Right cardiac atrium (tissue), 5 donors: ENCODE data around the gene ZNF236. TPM values are rescaled to one million over a fixed set of nuclear protein-coding genes. Genes with fewer than 3 reads are reported as not detected.

ENCODE experiments used
- ATAC-seq, 2 donors: fragments of 200-7000 bp; cut with Tn5 transposase; one replicate each; pipeline versions ENCODE4 v1.8.0 to v1.9.1; 2020; ENCODE audit warnings: moderate library complexity in 2 of 2, mild to moderate bottlenecking in 1 of 2
- DNase-seq, 3 donors: peaks; one replicate each; pipeline ENCODE4 v3.0.0-alpha.2; 2020
- H3K27ac ChIP-seq: one replicate; pipeline ENCODE4 v1.5.1; 2013; ENCODE audit warnings: mild to moderate bottlenecking, low read length, control low read depth, moderate library complexity
- H3K27me3 ChIP-seq: one replicate; pipeline ENCODE4 v1.6.1; 2013; ENCODE audit not compliant: control insufficient read depth, insufficient read depth
- H3K4me1 ChIP-seq: one replicate; pipeline ENCODE4 v1.6.1; 2013; ENCODE audit warnings: low read length; ENCODE audit not compliant: control insufficient read depth, insufficient read depth
- H3K4me3 ChIP-seq: one replicate; pipeline ENCODE4 v1.5.1; 2013; ENCODE audit warnings: low read length, control low read depth
- H3K9me3 ChIP-seq: one replicate; pipeline ENCODE4 v1.6.1; 2013; ENCODE audit warnings: low read length; ENCODE audit not compliant: control insufficient read depth
- WGBS: extraction: QIAGEN DNeasy Blood & Tissue Kit; methylation state at CpG from one replicate; pipeline ENCODE4 v1.1.7; 2013; 5-methylcytosine and 5-hydroxymethylcytosine counted together
- intact Hi-C, 4 donors: fragments of 100-400 bp; cut with DNase I; formaldehyde crosslinking; loops; one replicate each; pipeline versions ENCODE4 v1.11.0 to v1.14.0; 2022 to 2023
- polyA plus RNA-seq: library from polyadenylated mRNA; stranded (reverse); fragments of 200-250 nt; gene quantifications from one replicate; pipeline ENCODE4 v1.2.3, GENCODE V29; 2013
- total RNA-seq, 4 donors: library from RNA; stranded (reverse); fragmentation: NEBNext Ultra II Directional; extraction: Animal tissue kit (Norgen Biotek cat#: 25700); gene quantifications; one replicate each; pipeline ENCODE4 v1.2.1, GENCODE V29; 2021
- donor health status: healthy with polysubstance abuse.
- donor health status: DM: no; HTN: yes; CAD: no.
- donor health status: DM: no; HTN: no; CAD: no.
- donor health status: DM: no; HTN: yes; CAD: no; lungs with severe emphysema.
- donor health status: DM: yes; HTN: yes; CAD: no.

Gene ZNF236
- total and polyA plus RNA-seq, 5 donors = 2.2 to 19.8 (median 16.9) TPM

DNA sequence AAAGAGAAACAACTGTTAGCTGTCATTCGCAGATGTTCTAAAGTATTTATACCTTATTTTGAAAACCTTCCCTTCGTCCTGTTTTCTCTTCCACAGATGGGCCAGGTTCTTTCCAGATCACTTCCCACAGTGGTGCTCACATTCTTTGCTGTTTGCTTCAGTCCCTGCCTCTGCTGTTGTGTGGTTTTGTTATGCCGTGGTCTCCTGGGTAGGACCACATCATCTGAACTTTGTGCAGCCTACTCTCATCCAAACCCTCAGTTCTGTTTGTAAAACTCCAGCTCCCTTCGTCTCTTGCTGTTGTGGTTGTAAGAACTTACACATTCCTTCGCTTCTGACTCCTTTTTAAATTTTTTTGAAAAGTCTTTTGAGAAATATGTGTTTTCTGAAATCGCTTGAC lies 38.1 kb downstream of the ZNF236 start:
- H3K27ac ChIP-seq = no peak overlapping the region
- H3K9me3 ChIP-seq = no peaks in the 10 kb centered on the region
- H3K4me1 ChIP-seq = no peaks in the 10 kb centered on the region
- H3K4me3 ChIP-seq = no peak overlapping the region
- no peaks in the 10 kb centered on the region for H3K27me3 ChIP-seq
- 93% methylated on average over 6 of the region's 6 CpGs for WGBS
- DNase-seq (no peak), ATAC-seq (no peak)
- intact Hi-C loops = no loop called here

DNA sequence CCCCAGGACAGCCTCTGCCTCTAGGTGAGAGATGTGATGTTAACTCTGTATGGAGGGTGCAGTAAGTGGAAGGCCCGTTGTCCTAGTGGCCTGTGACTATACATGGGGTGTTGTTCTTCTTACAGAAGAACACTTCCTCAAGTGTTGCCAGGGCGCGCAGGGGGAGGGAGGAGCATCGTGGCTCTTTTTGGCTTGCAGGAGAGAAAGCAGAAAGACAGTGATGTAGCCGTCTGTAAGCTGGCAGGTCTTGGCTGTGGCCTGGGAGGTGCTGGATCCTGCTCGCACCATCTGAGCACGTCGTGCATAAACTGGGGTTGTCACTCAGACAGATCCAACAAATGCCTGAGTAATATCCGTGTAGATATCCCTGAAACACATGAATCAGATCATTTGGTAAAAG lies 44.3 kb downstream of the ZNF236 start:
- intact Hi-C loops = no loop called here
- H3K4me1 ChIP-seq = no peaks in the 10 kb centered on the region
- DNase-seq = no peak
- no peak overlapping the region for H3K4me3 ChIP-seq
- no peak overlapping the region for H3K27ac ChIP-seq
- ATAC-seq = no peak
- H3K9me3 ChIP-seq = no peaks in the 10 kb centered on the region
- H3K27me3 ChIP-seq = no peaks in the 10 kb centered on the region
- 66% methylated on average over 9 of the region's 9 CpGs for WGBS

DNA sequence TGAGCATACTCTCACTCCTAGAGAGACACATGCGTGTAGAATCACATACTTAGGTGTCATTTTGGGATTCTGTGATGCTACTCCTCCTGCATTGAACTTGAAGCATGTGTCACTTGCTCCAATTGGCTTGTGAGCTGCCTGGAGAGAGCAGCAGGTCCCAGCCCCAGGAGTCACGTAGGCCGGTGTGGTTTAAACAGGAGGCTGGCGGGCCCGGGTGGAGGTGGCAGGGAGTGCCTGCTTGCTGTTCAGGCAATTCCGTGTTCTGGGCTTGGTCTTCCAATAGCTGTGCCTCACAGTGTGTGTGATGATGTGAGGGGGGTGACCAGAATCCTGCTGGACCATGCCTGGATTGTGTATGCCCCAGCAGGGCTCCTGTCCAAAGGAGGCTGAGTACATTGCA lies 51.0 kb downstream of the ZNF236 start:
- Histone ChIP-seq H3K4me3 (no peak overlapping the region), H3K27ac (no peak overlapping the region), H3K9me3 (no peaks in the 10 kb centered on the region), H3K4me1 (no peaks in the 10 kb centered on the region), H3K27me3 (no peaks in the 10 kb centered on the region)
- ATAC-seq (no peak), DNase-seq (no peak)
- intact Hi-C loops = no loop called here
- WGBS = 95% methylated on average over 6 of the region's 6 CpGs

DNA sequence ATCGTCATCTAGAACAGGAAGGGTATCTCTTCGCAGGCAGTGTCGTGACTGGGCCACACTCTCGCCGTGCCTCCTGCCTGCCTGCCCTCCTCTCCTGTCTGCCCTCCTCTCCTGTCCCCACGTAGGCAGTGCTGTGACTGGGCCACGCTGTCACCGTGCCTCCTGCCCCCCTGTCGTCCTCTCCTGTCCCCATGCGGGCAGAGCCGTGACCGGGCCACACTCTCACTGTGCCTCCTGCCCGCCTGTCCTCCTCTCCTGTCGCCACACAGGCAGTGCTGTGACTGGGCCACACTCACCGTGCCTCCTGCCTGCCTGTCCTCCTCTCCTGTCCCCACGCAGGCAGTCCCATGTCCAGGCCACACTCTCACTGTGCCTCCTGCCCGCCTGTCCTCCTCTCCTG lies 51.4 kb downstream of the ZNF236 start:
- H3K4me3 ChIP-seq = no peak overlapping the region
- DNase-seq = no peak
- no peaks in the 10 kb centered on the region for H3K9me3 ChIP-seq
- intact Hi-C loops = no loop called here
- WGBS = 88% methylated on average over 17 of the region's 17 CpGs
- H3K27ac ChIP-seq = no peak overlapping the region
- H3K4me1 ChIP-seq = no peaks in the 10 kb centered on the region
- ATAC-seq = peak in 1 of 2 donors; percentile 21
- no peaks in the 10 kb centered on the region for H3K27me3 ChIP-seq

DNA sequence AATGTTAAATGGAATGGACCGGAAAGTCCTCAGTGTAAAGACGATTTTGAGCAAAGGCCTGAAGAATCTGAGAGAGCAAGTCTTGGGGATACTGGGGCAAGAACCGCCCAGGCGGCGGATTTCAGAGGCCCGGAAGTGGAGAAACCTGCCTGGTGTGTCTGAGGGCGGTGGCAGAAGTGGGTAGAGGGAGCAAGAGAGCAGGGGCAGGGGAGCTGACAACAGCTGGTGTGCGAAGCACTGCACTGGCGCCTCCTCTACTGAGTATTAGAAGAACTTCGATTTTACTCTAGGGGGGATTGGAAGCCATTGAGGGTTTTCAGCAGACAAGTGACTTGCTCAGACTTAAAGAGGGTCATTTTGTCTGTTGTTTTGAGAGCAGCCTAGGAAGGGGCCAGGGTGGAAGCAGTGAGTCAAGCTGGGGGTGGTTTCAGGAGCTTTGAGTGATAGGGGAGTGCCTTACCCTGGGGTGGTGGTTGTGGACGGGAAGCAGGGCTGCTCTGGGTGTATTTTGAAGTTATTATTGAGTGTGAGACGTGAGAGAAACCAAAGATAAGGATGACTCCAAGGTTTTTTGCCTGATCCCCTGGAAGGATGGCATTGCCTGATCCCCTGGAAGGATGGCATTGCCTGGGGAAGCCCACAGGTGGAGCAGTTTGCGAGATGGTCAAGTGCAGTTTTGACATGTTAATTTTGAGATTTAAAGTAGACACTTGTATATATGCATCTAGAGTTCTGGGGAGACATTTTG lies 52.5 kb downstream of the ZNF236 start:
- Histone ChIP-seq H3K27ac (no peak overlapping the region), H3K9me3 (no peaks in the 10 kb centered on the region), H3K27me3 (no peaks in the 10 kb centered on the region), H3K4me1 (no peaks in the 10 kb centered on the region), H3K4me3 (no peak overlapping the region)
- DNase-seq (no peak), ATAC-seq (peak; percentile 22 to 39)
- intact Hi-C loops = no loop called here
- WGBS = 90% methylated on average over 13 of the region's 13 CpGs

DNA sequence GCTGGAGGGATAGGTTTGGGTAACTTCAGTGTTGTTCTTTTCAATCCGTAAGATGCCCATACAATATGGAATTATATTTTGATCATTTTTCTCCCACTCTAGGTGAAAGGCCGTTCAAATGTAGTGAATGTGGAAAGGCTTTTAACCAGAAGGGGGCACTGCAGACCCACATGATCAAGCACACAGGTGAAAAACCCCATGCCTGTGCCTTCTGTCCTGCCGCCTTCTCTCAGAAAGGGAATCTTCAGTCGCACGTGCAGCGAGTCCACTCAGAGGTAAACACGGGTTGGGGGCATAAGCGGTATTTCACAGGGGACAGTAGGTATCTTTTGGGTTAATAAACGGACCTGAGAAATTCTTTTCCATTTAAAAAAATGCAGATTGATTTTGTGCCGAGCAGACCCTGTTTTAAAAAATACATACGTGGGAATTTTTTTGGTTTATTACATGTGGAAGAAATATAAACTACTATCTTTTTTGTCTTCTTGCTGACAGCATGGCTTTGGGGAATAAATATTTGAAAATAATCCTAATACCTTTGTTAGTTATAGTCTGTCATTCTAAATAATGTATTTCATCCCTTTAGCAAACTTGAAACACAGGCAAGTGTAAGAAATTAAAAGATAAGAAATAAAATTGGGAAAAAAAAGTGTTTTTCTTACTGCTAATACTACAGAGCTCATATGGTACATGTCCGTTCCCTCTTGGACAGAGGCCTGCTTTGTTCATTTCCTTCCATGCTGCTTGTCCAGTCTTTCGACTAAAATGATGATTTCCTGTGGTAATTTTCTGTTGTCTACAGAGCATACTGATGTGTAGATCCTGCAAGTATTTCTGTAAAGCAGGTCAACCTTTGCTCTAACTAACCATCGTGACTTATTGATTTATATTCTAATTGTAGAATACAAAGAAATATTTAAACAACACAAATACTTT lies 53.3 kb downstream of the ZNF236 start:
- Histone ChIP-seq H3K27me3 (no peaks in the 10 kb centered on the region), H3K9me3 (no peaks in the 10 kb centered on the region), H3K4me3 (no peak overlapping the region), H3K27ac (no peak overlapping the region), H3K4me1 (no peaks in the 10 kb centered on the region)
- ATAC-seq = peak; percentile 29 to 39
- DNase-seq = peak in 1 of 3 donors; percentile 55
- intact Hi-C loops = no loop called here
- WGBS = 66% methylated on average over 14 of the region's 14 CpGs

DNA sequence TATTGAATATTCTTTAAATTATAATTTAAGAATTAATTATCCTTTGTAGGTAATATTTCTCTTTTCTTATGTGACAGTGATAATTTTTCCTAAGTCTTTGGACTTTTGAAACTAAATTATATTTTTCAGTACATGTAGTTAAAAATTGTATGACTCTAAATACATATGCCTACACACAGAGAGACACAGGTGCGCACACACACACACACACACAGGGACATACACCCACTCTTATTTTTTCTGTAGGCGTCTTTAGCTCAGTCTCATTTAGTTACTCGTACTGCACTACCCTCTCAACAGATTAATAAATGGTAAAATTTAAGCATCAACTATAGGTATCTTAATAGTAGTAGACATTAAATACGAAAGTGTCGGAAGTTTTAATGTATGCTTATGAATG lies 56.1 kb downstream of the ZNF236 start:
- Histone ChIP-seq H3K4me3 (no peak overlapping the region), H3K27ac (no peak overlapping the region), H3K27me3 (no peaks in the 10 kb centered on the region), H3K4me1 (no peaks in the 10 kb centered on the region), H3K9me3 (no peaks in the 10 kb centered on the region)
- 87% methylated on average over 5 of the region's 5 CpGs for WGBS
- intact Hi-C loops = no loop called here
- ATAC-seq (no peak), DNase-seq (no peak)

DNA sequence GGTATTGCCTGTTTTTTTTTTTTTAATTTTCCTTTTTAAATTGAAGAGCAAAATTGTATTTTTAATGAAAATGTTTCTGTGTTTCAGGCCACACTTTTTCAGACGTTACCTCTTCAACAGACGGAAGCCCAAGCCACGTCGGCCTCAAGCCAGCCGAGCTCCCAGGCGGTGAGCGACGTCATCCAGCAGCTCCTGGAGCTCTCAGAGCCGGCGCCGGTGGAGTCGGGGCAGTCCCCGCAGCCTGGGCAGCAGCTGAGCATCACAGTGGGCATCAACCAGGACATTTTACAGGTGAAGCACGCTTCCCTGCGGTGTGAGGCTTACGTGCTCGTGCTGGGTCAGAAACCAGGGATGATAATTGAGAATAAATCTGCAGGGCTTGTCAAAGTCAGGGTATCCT lies 57.7 kb downstream of the ZNF236 start:
- Histone ChIP-seq H3K27me3 (no peaks in the 10 kb centered on the region), H3K27ac (no peak overlapping the region), H3K4me3 (no peak overlapping the region), H3K4me1 (no peaks in the 10 kb centered on the region), H3K9me3 (no peaks in the 10 kb centered on the region)
- ATAC-seq (no peak), DNase-seq (no peak)
- 90% methylated on average over 17 of the region's 17 CpGs for WGBS
- intact Hi-C loops = no loop called here

DNA sequence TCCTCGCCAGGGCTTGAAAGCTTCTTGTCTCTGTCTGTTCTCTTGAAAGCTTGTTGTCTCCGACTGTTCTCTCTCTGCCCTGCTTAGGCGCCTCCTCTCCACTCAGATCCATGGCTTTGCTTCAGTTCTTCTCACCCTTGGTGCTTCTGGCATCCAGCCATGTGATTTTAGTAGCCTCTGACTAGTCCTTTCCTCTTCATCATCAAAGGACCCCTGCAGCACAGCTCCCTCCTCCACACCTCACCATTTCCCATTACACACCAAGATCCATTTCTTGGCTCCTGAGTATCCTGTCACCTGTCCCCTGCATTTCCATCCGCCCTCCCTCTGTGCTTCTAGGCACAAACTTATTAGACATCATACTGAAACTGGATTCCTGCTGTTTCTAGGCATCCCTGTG lies 59.4 kb downstream of the ZNF236 start:
- Histone ChIP-seq H3K27ac (no peak overlapping the region), H3K9me3 (no peaks in the 10 kb centered on the region), H3K4me1 (no peaks in the 10 kb centered on the region), H3K4me3 (no peak overlapping the region), H3K27me3 (no peaks in the 10 kb centered on the region)
- no peak for ATAC-seq
- intact Hi-C loops = no loop called here
- DNase-seq = no peak
- WGBS = 89% methylated on average over 4 of the region's 4 CpGs

DNA sequence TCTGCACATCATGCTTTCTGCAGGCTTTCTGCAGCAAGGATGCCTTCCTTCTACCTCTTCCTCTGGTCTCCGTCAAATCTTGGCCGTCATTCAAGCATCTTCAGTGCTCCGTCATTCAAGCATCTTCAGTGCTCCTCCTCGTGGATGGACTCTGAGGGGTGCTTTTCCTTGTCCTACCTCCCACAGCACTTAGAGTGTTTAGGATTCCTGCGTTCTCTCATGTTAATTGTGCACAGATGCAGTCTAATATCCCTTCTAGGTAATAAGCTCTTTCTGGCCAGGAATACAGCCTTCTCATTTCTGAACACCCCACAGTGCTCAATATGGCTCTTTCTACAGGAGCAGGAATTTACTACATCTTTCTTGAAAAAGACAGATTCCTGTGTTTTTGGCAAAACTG lies 59.8 kb downstream of the ZNF236 start:
- no peaks in the 10 kb centered on the region for H3K9me3 ChIP-seq
- WGBS = 75% methylated on average over 5 of the region's 5 CpGs
- ATAC-seq = no peak
- no peak for DNase-seq
- no peaks in the 10 kb centered on the region for H3K4me1 ChIP-seq
- intact Hi-C loops = no loop called here
- H3K4me3 ChIP-seq = no peak overlapping the region
- H3K27me3 ChIP-seq = no peaks in the 10 kb centered on the region
- H3K27ac ChIP-seq = no peak overlapping the region

DNA sequence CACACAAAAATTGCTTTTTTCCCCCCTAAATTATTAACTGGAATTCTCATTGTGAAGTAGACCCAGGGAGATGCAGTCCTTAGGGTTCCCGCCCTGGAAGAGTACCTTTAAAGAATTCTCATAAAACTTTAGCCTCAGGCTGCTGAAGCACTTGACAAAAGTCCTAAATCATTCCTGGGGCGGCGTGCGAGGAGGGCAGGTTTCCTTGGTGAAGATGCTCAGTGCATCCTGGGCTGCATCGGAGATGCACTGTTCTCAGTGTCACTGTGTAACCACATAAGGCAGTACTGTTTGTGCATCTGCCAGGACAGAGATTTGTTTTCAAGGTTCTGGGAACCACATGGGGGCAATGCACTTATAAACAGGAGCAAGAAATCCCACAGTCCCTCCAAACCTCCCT lies 62.6 kb downstream of the ZNF236 start:
- no peak overlapping the region for H3K27ac ChIP-seq
- H3K27me3 ChIP-seq = no peaks in the 10 kb centered on the region
- intact Hi-C loops = no loop called here
- ATAC-seq = no peak
- no peaks in the 10 kb centered on the region for H3K9me3 ChIP-seq
- 97% methylated on average over 5 of the region's 5 CpGs for WGBS
- DNase-seq = no peak
- no peaks in the 10 kb centered on the region for H3K4me1 ChIP-seq
- H3K4me3 ChIP-seq = no peak overlapping the region
